Activated CD8-positive, alpha-beta T cell treated with anti-CD3 and anti-CD28 coated beads for 36 hours (primary cell): ENCODE measurements around the gene TDP2. TPM values are rescaled to one million over a fixed set of nuclear protein-coding genes. Genes with fewer than 3 reads are reported as not detected.

ENCODE experiments used
- ATAC-seq: fragments of 200-7000 bp; cut with Tn5 transposase; one replicate; pipeline ENCODE4 v1.10.0; 2021; ENCODE audit warnings: mild to moderate bottlenecking, moderate library complexity
- CTCF ChIA-PET: fragments of 350-600 bp; sonication (Branson Sonifier 250); formaldehyde crosslinking; loops from one replicate; lab custom pipeline; 2021; ENCODE audit warnings: antibody characterized with exemption; lab: Charles Lee
- POLR2A ChIA-PET: fragments of 350-600 bp; sonication (Branson Sonifier 250); formaldehyde crosslinking; loops from one replicate; lab custom pipeline; 2021; ENCODE audit warnings: antibody characterized with exemption; lab: Charles Lee
- DNase-seq: peaks from one replicate; pipeline ENCODE4 v3.0.0-alpha.2; 2020
- H3K27ac Mint-ChIP-seq: one replicate; pipeline ENCODE4 v1.8.0; 2021; ENCODE audit warnings: mild to moderate bottlenecking, mixed read lengths
- H3K27me3 Mint-ChIP-seq: one replicate; pipeline ENCODE4 v1.8.0; 2021; ENCODE audit warnings: mixed read lengths
- H3K36me3 Mint-ChIP-seq: one replicate; pipeline ENCODE4 v1.8.0; 2021; ENCODE audit warnings: low read depth, mixed read lengths
- H3K4me1 Mint-ChIP-seq: one replicate; pipeline ENCODE4 v1.8.0; 2021; ENCODE audit warnings: low read depth, mixed read lengths
- H3K4me3 Mint-ChIP-seq: one replicate; pipeline ENCODE4 v1.8.0; 2021; ENCODE audit warnings: mild to moderate bottlenecking, moderate library complexity, mixed read lengths
- H3K9me3 Mint-ChIP-seq: one replicate; pipeline ENCODE4 v1.8.0; 2021; ENCODE audit warnings: mixed read lengths
- CTCF ChIP-seq: fragments of 200-600 bp; IDR thresholded peaks from one replicate; pipeline ENCODE4 v1.8.0; 2022; ENCODE audit warnings: antibody characterized with exemption, mild to moderate bottlenecking
- intact Hi-C: fragments of 100-400 bp; cut with micrococcal nuclease; formaldehyde crosslinking; loops from one replicate; pipeline ENCODE4 v1.10.0; 2022
- total RNA-seq, 2 experiments: library from RNA; stranded (reverse); gene quantifications; one replicate each; pipeline ENCODE4 v1.2.3, GENCODE V29; 2021

Gene TDP2
- total RNA-seq, 2 experiments from 2014 or later, result 37.4 to 39.8 TPM

- DNase-seq (no peak), ATAC-seq (no peak)
- H3K4me3 Mint-ChIP-seq, result no peak overlapping the region
- no peaks in the 10 kb centered on the region for H3K36me3 Mint-ChIP-seq
- no peak overlapping the region for H3K27ac Mint-ChIP-seq
- intact Hi-C loops, result no loop called here
- H3K4me1 Mint-ChIP-seq, result no peaks in the 10 kb centered on the region
- H3K9me3 Mint-ChIP-seq, result no peaks in the 10 kb centered on the region
- no peak for TF ChIP-seq CTCF
- H3K27me3 Mint-ChIP-seq, result no peaks in the 10 kb centered on the region
- POLR2A ChIA-PET, result no interaction called here
- CTCF ChIA-PET, result interaction anchor here (1.0 to 1.7 kb wide), 4 partner anchors 37 to 70 kb away, joined by 3 to 4 read pairs (median 4); no protein-coding TSS in a partner anchor
Measured at GRCh38 chr6:24620637-24621036, 46.1 kb downstream of the TDP2 start.

GRCh38 chr6:24619661-24620060 lies 47.0 kb downstream of the TDP2 start:
- no peaks in the 10 kb centered on the region for H3K36me3 Mint-ChIP-seq
- POLR2A ChIA-PET, result interaction anchor here (0.9 kb wide), 1 partner anchor 81 kb away, joined by 3 read pairs; no protein-coding TSS in a partner anchor
- CTCF ChIA-PET, result interaction anchor here (1.5 to 1.7 kb wide), 2 partner anchors 39 to 40 kb away, joined by 3 to 4 read pairs; no protein-coding TSS in a partner anchor
- intact Hi-C loops, result no loop called here
- no peak overlapping the region for H3K4me3 Mint-ChIP-seq
- no peak for TF ChIP-seq CTCF
- ATAC-seq, result no peak
- H3K4me1 Mint-ChIP-seq, result no peaks in the 10 kb centered on the region
- no peak for DNase-seq
- no peaks in the 10 kb centered on the region for H3K27me3 Mint-ChIP-seq
- H3K9me3 Mint-ChIP-seq, result no peaks in the 10 kb centered on the region
- no peak overlapping the region for H3K27ac Mint-ChIP-seq

GRCh38 chr6:24614648-24615047 lies 52.1 kb downstream of the TDP2 start:
- POLR2A ChIA-PET, result no interaction called here
- Mint-ChIP-seq H3K27me3 (peaks cover 9% of the 10 kb centered on the region), H3K36me3 (no peaks in the 10 kb centered on the region), H3K4me3 (no peak overlapping the region), H3K27ac (no peak overlapping the region), H3K4me1 (no peaks in the 10 kb centered on the region), H3K9me3 (no peaks in the 10 kb centered on the region)
- CTCF ChIA-PET, result interaction anchor here (1.2 to 3.1 kb wide), 2 partner anchors 34 to 403 kb away, joined by 3 to 9 read pairs; no protein-coding TSS in a partner anchor
- TF ChIP-seq CTCF, result no peak
- intact Hi-C loops, result no loop called here
- no peak for DNase-seq
- ATAC-seq, result no peak

GRCh38 chr6:24614043-24614420 lies 52.7 kb downstream of the TDP2 start:
- Mint-ChIP-seq H3K36me3 (no peaks in the 10 kb centered on the region), H3K4me3 (no peak overlapping the region), H3K27ac (no peak overlapping the region), H3K4me1 (no peaks in the 10 kb centered on the region), H3K27me3 (peaks cover 9% of the 10 kb centered on the region), H3K9me3 (no peaks in the 10 kb centered on the region)
- TF ChIP-seq CTCF, result no peak
- CTCF ChIA-PET, result interaction anchor here (1.2 to 3.1 kb wide), 2 partner anchors 33 to 404 kb away, joined by 3 to 9 read pairs; no protein-coding TSS in a partner anchor
- DNase-seq (no peak), ATAC-seq (no peak)
- POLR2A ChIA-PET, result no interaction called here
- intact Hi-C loops, result no loop called here

GRCh38 chr6:24613361-24614042 lies 53.2 kb downstream of the TDP2 start:
- no peak for ATAC-seq
- POLR2A ChIA-PET, result no interaction called here
- no peaks in the 10 kb centered on the region for H3K9me3 Mint-ChIP-seq
- intact Hi-C loops, result no loop called here
- CTCF ChIA-PET, result interaction anchor here (1.2 to 3.1 kb wide), 3 partner anchors 33 to 405 kb away, joined by 3 to 9 read pairs (median 3); no protein-coding TSS in a partner anchor
- no peaks in the 10 kb centered on the region for H3K36me3 Mint-ChIP-seq
- peaks cover 9% of the 10 kb centered on the region for H3K27me3 Mint-ChIP-seq
- no peaks in the 10 kb centered on the region for H3K4me1 Mint-ChIP-seq
- DNase-seq, result no peak
- H3K27ac Mint-ChIP-seq, result no peak overlapping the region
- no peak for TF ChIP-seq CTCF
- no peak overlapping the region for H3K4me3 Mint-ChIP-seq
